Measurements from ENCODE around the gene SMOC2. TPM values are rescaled to one million over a fixed set of nuclear protein-coding genes. Genes with fewer than 3 reads are reported as not detected.
A peak's percentile ranks its signal among the peaks of the same experiment; 100 is the strongest.

Gene SMOC2
- total RNA-seq, 3 donors from 2014 or later: 14.4 to 67.2 (median 63.6) TPM

DNA sequence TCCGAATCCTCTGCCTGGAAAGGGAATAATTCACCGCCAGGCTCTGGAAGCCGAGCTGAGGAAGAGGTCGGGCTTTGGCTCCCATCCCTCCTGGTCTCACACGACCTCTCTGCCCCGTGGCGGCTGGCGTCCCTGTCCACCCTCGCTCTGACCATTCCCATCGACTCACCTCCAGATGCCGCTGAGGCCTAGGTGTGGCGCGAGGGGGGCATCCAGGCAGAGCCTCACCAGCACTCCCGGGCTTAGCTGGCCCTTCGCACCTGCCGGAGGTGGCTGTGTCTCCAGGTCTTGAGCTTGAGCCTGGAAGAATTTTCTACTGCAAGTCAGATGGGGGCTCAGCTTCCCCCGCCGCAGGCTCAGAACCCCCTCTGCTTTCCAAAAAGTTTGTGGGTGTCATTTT is 28.5 kb upstream of the SMOC2 start:
- DNase-seq (ENCODE audit: low spot score in 2 of 2): no peak

GRCh38 chr6:168413018-168413720 is 27.8 kb upstream of the SMOC2 start:
- intact Hi-C loops (cut with DNase I; ENCODE audit: low total_unique reads): no loop called here
- H3K36me3 ChIP-seq: no peaks in the 10 kb centered on the region
- no peak overlapping the region for H3K27ac ChIP-seq
- TF ChIP-seq CTCF (IDR thresholded peaks at IDR 0.05): no peak
- no peak for TF ChIP-seq POLR2A (IDR thresholded peaks at IDR 0.05)
- TF ChIP-seq POLR2AphosphoS5 (IDR thresholded peaks at IDR 0.05): no peak
- H3K4me3 ChIP-seq: no peak overlapping the region
- H3K4me1 ChIP-seq: no peaks in the 10 kb centered on the region
- no peak for DNase-seq (ENCODE audit: low spot score in 2 of 2)
- H3K27me3 ChIP-seq: no peaks in the 10 kb centered on the region
- H3K9me3 ChIP-seq: no peaks in the 10 kb centered on the region

More for the DNA sequence above, 28.5 kb upstream of the SMOC2 start:
- H3K4me3 ChIP-seq: no peak overlapping the region
- H3K9me3 ChIP-seq: no peaks in the 10 kb centered on the region
- intact Hi-C loops (cut with DNase I; ENCODE audit: low total_unique reads): no loop called here
- no peaks in the 10 kb centered on the region for H3K27me3 ChIP-seq
- no peak overlapping the region for H3K27ac ChIP-seq
- H3K36me3 ChIP-seq: no peaks in the 10 kb centered on the region
- TF ChIP-seq POLR2AphosphoS5 (IDR thresholded peaks at IDR 0.05) (no peak), CTCF (IDR thresholded peaks at IDR 0.05) (no peak), POLR2A (IDR thresholded peaks at IDR 0.05) (no peak)
- H3K4me1 ChIP-seq: no peaks in the 10 kb centered on the region

DNA sequence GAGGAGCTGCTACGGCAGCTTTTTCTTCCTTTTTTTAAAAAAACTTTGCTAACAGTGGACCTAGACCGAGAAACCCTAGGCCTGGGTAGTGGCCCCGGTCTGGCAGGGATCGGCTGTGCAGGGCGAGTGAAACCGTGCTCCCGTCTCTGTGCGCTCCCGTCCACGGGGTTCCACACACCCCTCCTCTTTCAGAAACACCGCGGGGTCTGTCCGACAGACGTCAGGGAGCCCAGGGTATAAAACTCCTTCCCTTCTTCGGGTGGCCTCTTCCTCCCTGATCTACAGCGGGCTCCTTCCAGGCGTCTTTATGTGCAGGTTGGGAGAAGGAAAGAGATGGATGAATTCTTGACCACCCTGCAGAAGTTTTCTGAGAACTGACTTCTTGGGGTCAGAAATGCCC is 27.1 kb upstream of the SMOC2 start:
- no peak overlapping the region for H3K4me3 ChIP-seq
- DNase-seq (ENCODE audit: low spot score in 2 of 2): no peak
- no peaks in the 10 kb centered on the region for H3K36me3 ChIP-seq
- H3K4me1 ChIP-seq: no peaks in the 10 kb centered on the region
- intact Hi-C loops (cut with DNase I; ENCODE audit: low total_unique reads): no loop called here
- H3K9me3 ChIP-seq: no peaks in the 10 kb centered on the region
- H3K27ac ChIP-seq: no peak overlapping the region
- TF ChIP-seq POLR2A (IDR thresholded peaks at IDR 0.05): no peak
- TF ChIP-seq POLR2AphosphoS5 (IDR thresholded peaks at IDR 0.05): no peak
- TF ChIP-seq CTCF (IDR thresholded peaks at IDR 0.05): no peak
- H3K27me3 ChIP-seq: no peaks in the 10 kb centered on the region

- Histone ChIP-seq H3K27me3 (no peaks in the 10 kb centered on the region), H3K9me3 (no peaks in the 10 kb centered on the region), H3K27ac (peak overlapping the region; percentile 42 to 70), H3K4me3 (no peak overlapping the region), H3K36me3 (no peaks in the 10 kb centered on the region), H3K4me1 (no peaks in the 10 kb centered on the region)
- no peak for TF ChIP-seq CTCF (IDR thresholded peaks at IDR 0.05)
- TF ChIP-seq POLR2AphosphoS5 (IDR thresholded peaks at IDR 0.05): no peak
- TF ChIP-seq POLR2A (IDR thresholded peaks at IDR 0.05): no peak
- intact Hi-C loops (cut with DNase I; ENCODE audit: low total_unique reads): loop anchor here (1.0 kb wide), 1 partner anchor 24 kb away; no protein-coding TSS in a partner anchor
- DNase-seq (ENCODE audit: low spot score in 2 of 2): no peak
Measured at GRCh38 chr6:168414336-168415097, 26.5 kb upstream of the SMOC2 start.

Measured in breast epithelium (tissue), 4 donors.